ENCODE measurements around the gene NSD1.

GRCh38 chr5:177189965-177190364 lies 56.4 kb downstream of the NSD1 start:
- TF ChIP-seq CTCF (IDR thresholded peaks at IDR 0.05; ENCODE audit: poor library complexity) (no peak), EZH2phosphoT487 (IDR thresholded peaks at IDR 0.05; ENCODE audit: low read depth, severe bottlenecking, unreplicated experiment) (no peak)
